GM21528 (cell line): Measurements from ENCODE around the gene RETN.

Experiments used
- ATAC-seq: cut with Tn5 transposase; IDR thresholded peaks from one replicate; pipeline ENCODE4 v1.9.1; 2021; ENCODE audit warnings: mild to moderate bottlenecking, moderate library complexity; ENCODE audit not compliant: unreplicated experiment, low FRiP score

The RETN gene

GRCh38 chr19:7657131-7657751 lies 11.6 kb upstream of the RETN start:
- ATAC-seq, result no peak

GRCh38 chr19:7658219-7658686 lies 10.6 kb upstream of the RETN start:
- ATAC-seq, result no peak

- ATAC-seq, result no peak
Observed at GRCh38 chr19:7661744-7662538, 6.9 kb upstream of the RETN start.

- ATAC-seq, result no peak
Observed at GRCh38 chr19:7662657-7663056, 6.2 kb upstream of the RETN start.

- no peak for ATAC-seq
Observed at GRCh38 chr19:7663706-7664105, 5.1 kb upstream of the RETN start.

GRCh38 chr19:7665076-7665475 lies 3.8 kb upstream of the RETN start:
- no peak for ATAC-seq

GRCh38 chr19:7669641-7670040 lies 792 bp downstream of the RETN start:
- ATAC-seq, result no peak

GRCh38 chr19:7670150-7670783 lies 1.4 kb downstream of the RETN start:
- ATAC-seq, result no peak

- no peak for ATAC-seq
Observed at GRCh38 chr19:7670790-7671189, 1.9 kb downstream of the RETN start.

GRCh38 chr19:7672522-7672921 lies 3.7 kb downstream of the RETN start:
- no peak for ATAC-seq

- no peak for ATAC-seq
Observed at GRCh38 chr19:7674010-7675005, 5.5 kb downstream of the RETN start.

GRCh38 chr19:7676376-7676775 lies 7.5 kb downstream of the RETN start:
- no peak for ATAC-seq

GRCh38 chr19:7676854-7677253 lies 8.0 kb downstream of the RETN start, which contains the start of gene MCEMP1:
TSS of gene MCEMP1 (plus strand) at chr19:7677090. CDS start at chr19:7677121, 31 bp downstream.
- no peak for ATAC-seq

- no peak for ATAC-seq
Observed at GRCh38 chr19:7677669-7678311, 8.9 kb downstream of the RETN start.

- no peak for ATAC-seq
Observed at GRCh38 chr19:7678971-7679751, 10.3 kb downstream of the RETN start.

GRCh38 chr19:7679771-7680605 lies 11.1 kb downstream of the RETN start:
- no peak for ATAC-seq

GRCh38 chr19:7680606-7681339 lies 11.9 kb downstream of the RETN start, which contains the start of gene TRAPPC5:
TSS of gene TRAPPC5 (plus strand) at chr19:7680833. CDS start at chr19:7682254, 1,421 bp downstream.
- ATAC-seq, result no peak
